ENCODE data around the gene ALDH16A1.

Gene ALDH16A1

DNA sequence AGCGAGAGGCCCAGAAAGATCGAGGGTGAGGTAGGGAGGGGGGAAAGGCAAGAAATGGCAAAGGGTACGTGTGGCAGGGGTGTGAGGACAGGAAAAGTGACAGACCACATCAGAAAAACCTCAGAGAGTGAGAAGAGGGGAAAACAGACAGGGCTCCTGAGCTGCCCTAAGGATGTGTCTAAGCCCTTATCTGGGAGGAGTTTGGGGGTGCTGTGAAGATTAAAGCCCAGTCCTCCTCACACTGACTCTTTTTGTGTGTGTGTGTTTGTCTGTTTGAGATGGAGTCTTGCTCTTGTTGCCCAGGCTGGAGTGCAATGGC, 29.1 kb upstream of the ALDH16A1 start:
- no peak for DNase-seq

- DNase-seq, result no peak
These were observed 27.8 kb upstream of the ALDH16A1 start, which contains the start of gene GFY for GRCh38 chr19:49425178-49425577. TSS of gene GFY (plus strand) at chr19:49425388. CDS start at chr19:49426431, 1,043 bp downstream.

GRCh38 chr19:49425922-49426592, 27.0 kb upstream of the ALDH16A1 start:
- peak; percentile 43 for DNase-seq

- no peak for DNase-seq
These were observed 25.7 kb upstream of the ALDH16A1 start for GRCh38 chr19:49427339-49427738.

DNA sequence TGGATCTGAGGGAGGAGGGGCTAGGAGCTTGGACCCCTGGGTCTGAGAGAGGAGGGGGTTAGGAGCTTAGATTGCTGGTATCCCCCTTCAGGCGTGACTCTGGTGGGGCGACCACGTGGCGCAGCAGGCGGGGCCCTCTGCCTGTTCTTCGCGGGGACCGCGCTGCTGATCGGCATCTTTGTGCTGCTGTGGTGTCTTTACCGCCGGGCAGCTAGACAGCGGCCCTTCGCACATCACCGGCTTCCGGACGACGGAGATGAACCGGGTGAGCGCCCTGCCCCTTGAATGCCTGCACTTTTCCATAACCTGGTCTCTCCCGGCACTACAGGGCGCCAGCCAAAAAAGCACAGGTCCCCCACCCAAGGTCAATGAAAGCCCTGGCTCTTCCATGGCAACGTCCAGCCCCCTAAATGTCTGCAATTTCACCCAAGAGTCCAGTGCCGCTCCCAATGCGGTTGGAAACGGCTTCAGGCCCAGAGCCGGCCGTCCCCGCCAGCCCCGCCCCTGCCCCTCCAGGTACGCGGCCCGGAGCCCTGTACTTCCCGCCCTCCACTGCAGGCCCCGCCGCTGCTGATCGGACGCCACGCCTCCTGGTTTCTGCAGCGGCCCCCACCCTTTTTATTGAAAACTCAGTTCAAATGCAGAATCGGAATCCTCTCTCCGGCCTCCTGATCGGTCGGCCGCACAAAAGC, 25.0 kb upstream of the ALDH16A1 start:
- peak; percentile 37 for DNase-seq

DNA sequence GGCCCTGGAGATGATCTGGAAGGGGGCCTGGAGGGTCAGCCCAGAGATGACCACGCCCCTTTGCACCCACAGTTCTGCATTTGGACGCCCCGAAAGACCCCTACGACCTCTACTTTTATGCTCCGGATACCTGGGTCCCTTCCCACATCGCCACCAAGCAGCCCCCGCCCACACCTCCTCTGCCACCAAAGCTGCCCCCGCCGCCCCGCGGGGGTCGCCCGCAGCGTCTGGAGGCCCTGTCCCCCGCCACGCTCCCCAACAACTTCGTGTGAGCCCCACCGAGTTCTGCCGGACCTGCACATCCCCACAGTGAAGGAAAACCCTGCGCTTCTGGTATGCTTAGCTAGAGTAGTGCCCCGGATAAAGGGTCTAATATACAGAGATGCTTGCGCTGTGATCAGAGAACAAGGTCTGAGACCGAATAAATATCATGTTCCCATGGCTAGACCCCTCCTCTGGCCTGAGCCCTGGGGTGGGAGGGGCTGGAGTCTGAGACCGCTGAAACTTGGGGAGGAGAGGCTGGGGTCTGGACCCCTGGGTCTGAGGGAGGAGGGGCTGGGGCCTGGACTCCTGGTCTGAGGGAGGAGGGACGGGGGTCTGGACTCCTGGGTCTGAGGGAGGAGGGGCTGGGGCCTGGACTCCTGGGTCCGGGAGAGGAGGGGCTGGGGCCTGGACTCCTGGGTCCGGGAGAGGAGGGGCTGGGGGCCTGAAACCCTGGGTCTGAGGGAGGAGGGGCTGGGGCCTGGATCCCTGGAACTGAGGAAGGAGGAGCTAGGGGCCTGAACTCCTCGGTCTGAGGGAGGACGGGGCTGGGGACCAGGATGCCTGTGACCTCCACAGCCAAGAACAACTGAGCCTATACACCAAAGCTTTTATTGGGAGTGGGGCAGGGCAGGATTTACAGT, 24.2 kb upstream of the ALDH16A1 start:
- no peak for DNase-seq

DNA sequence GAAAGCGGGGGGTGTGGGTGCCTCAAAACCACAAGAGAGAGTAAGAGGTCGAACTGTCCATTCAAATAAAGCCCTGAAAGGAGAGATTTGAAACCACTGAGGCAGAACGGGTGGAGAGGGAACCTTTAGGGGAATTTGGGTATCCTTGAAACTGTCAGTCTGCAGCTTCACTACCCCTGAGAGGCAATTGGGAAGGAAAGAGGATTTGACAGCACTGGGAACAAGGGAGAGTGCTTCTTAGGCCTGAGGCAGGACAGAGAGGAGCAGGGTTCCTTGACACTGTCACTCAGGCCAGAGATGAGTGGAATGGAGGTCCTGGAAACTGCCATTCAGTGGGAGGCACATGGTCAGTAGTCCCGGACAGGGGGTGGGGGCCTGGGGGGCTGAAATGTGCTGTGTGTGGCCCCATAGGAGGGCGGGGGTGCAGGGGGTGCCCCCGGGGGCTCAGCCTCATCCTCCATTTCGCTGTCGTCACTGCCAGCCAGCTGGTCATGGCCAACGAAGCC, 22.8 kb upstream of the ALDH16A1 start:
- DNase-seq, result peak; percentile 33

DNA sequence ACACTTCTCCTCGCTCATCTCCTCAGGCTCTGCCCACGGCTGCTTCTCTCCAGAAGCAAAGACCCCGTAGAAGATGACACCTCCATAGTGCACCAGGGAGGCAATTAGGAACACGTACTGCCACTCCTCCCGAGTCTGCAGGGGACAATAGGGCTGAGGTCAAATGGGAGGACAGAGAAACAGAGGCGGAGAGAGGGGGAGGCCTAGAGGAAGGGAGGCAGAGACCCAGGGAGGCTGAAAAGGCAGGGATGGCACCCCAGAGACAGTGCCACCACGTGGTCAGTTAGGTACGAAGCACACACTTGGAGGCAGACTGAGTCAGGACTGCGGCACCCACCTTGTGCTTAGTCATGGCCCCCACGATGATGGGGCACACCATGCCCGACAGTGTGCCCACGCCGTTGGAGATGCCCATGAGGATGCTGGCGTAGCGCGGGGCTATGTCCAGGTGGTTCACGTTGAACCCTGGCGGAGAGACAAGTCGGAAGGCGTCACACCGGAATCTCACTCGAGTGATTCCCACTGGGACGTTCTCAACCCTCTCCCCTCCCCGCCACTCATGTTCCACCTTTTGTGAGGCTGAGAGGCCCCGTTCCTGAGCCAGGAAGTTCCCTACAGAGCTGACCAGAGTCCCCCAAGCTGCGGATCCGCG, 22.2 kb upstream of the ALDH16A1 start:
- DNase-seq, result peak; percentile 10

- no peak for DNase-seq
These were observed 21.7 kb upstream of the ALDH16A1 start for GRCh38 chr19:49431330-49431749.

DNA sequence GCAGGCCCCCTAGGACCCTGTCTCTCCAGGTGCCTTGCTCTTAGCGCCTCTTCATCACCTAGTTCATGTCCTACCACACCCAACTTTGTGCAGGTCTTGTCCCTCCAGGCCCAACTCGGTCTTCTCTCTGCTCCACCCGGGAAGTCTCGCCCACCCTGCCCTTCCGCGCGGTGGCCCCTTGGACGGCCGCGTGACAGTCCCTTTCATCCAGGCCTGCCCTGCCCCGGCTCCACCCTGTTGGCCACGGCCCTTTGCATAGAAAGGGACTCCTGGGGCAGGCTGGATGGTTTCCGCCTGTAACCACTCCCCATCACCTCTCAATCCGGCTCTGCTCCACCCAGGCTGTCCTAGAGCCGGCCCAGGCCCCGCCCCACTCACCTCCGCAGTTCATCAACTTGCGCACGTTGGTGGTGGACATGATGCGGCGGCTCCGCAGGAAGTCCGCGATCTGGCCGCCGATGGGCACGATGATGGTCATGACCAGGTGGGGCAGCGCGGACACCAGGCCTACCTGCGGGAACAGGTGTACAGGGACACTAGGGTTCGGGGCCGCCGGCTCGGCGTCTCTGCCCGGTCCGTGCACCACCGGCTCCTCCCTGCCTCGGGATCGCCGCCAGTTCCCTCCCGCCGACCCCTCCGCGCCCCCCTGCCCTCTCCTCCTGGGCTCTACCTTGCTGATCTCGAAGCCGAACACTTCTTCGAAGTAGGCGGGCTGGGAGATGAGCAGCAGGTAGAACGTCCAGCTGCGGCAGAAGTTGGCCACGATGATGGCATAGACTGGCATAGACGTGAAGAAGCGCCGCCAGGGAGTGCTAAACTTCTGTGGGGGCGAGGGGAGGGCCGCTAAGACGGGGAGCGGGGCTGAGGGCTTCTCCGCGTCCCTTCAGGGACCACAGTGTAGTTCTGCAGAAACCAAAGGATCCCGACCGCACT, 20.6 kb upstream of the ALDH16A1 start:
- no peak for DNase-seq

DNA sequence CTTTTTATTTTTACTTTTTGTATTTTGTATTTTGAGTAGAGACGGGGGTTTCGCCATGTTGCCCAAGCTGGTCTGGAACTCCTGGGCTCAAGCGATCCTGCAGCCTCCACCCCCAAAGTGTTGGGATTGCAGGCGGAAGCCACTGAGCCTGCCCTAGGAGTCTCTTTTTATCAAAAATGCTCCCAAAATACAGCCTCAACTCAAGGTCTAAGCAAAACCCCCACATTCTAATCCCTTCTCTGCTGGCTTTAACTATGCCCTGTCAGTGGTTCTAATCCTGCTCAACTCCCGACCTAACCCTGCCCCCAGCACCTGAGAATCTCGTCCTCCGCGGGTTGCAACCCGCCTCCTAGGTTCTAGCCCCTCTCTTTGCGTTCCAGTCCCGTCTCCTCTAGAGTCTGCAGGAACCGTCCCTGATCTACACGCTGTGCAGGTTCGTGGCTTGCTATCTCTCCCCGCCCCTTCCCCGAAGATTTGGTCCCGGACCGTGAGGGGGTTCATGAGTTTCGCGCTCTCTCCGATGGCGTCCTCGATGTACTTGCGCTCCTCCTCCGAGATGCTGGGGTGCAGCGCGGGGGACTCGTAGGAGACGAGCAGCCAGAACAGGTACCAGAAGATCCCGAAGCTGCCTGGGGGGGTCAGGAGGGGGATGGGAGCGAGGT, 19.7 kb upstream of the ALDH16A1 start:
- no peak for DNase-seq

GRCh38 chr19:49434907-49435583, 18.0 kb upstream of the ALDH16A1 start:
- no peak for DNase-seq

DNA sequence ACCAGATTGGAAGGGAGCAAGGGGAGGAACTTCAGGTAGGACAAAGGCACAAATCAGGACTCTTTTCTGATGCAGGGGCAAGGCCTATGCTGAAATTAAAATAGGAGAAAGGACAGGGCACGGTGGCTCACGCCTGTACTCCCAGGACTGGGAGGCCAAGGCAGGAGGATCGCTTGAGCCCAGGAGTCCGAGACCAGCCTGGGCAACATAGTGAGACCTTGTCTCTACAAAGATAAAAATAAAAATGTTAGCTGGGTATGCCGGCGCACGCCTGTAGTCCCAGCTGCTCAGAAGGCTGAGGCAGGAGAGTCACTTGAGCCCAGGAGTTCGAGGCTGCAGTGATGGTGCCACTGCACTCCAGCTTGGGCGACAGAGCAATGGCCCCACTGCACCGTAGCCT, 17.4 kb upstream of the ALDH16A1 start:
- no peak for DNase-seq

DNA sequence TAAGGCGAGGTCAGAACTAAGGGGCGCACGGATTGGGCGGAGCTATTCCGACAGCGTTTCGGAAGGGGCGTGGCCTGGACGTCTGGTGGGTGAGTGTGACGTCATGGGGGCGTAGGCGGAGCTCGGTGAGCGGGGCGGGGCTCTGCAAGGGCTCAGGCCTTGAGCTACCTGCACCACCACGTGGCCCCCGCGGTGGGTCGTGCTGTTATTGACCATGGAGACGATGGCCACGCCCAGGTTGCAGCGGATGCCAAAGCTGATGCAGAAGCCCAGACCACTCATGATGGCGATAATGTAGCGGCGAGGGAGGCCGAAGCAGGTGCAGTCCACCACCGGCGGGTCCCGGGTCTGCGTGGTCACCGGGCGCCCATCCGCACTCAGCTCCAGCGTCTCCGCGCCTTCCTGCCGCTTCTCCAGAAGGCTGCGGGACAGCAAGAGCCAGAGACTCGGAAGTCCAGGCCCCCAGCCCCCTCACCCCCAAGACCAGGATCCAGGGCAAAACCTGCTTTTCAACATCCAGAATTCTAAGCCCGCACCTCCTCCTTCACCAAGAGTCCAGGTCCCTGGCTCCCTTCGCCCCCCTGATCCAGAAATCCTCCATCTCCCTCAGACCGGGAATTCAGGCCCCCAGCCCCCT, 16.5 kb upstream of the ALDH16A1 start:
- DNase-seq, result peak; percentile 46

DNA sequence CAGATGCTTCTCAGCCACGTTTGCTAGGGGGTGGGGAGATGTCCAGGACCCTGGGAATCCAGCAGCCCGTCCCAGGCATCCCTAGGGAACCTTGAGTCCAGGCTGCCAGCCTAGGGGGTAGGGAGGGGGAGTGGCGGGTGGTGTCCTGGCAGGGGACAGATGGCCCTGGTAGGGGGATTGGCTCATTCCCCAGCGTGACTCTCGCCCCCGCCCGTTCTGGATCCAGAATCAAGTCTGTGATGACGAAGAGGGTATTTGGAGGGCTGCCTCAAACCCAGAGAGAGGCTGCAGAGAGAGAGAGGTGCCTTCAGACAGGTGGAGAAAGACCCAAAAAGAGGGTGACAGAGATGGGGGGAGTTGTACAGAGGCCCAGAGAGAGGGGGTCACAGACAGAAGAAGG, 15.8 kb upstream of the ALDH16A1 start:
- DNase-seq, result no peak

DNA sequence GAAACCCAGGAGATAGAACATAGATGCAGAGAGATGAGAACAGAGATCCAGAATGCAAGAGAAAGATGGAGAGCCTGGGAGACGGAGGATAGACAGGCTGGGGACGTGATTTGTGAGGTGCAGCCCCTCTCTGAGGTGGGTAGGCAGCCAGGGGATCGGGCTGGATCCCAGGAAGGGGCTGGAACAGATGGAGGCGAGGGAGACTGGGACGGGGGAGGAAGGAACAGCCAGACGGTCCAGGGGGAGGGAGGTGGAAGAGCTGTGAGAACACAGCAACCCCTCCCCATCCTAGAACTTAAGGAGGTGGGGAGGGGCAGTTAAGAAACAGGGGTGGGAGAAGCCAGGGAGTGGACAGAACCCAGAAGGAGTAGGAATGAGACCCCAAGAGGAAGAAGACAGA, 14.8 kb upstream of the ALDH16A1 start:
- no peak for DNase-seq

- DNase-seq, result no peak
These were observed 13.2 kb upstream of the ALDH16A1 start for GRCh38 chr19:49439836-49440235.

DNA sequence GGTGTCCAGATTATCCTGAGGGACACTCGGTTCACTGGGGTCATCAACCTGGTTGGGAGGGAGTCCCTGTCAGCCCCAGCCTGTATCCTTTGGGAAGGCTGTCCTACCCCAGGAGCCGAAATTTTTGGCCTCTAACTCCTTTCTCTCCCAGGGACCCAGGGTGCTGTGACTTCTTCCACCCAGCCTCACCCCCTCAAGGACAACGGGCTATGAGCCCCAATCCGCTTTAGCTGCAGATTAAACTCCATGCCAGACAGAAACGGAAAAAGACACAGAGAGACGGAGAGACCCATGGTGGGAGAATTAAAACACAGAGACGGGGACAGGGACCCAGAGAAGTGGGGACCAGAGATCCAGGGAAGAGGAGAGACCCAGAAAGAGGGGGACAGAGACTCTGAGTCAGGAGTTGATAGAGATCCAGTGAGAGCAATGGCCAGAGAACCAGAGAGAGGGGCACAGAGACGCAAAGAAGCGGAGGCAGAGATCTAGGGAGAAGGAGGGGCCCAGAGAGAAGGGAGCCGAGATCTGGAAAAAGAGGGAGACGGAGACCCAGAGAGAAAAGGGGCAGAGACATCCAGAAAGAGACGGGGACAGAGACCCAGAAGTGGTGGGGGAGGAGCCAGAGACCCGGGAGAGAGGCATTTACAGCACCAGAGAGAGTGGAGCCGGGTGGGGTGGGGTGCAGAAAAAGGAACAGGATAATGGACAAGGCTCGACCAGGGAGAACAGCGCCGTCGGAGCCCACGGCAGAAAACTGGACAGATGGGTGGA, 12.4 kb upstream of the ALDH16A1 start:
- DNase-seq, result no peak

DNA sequence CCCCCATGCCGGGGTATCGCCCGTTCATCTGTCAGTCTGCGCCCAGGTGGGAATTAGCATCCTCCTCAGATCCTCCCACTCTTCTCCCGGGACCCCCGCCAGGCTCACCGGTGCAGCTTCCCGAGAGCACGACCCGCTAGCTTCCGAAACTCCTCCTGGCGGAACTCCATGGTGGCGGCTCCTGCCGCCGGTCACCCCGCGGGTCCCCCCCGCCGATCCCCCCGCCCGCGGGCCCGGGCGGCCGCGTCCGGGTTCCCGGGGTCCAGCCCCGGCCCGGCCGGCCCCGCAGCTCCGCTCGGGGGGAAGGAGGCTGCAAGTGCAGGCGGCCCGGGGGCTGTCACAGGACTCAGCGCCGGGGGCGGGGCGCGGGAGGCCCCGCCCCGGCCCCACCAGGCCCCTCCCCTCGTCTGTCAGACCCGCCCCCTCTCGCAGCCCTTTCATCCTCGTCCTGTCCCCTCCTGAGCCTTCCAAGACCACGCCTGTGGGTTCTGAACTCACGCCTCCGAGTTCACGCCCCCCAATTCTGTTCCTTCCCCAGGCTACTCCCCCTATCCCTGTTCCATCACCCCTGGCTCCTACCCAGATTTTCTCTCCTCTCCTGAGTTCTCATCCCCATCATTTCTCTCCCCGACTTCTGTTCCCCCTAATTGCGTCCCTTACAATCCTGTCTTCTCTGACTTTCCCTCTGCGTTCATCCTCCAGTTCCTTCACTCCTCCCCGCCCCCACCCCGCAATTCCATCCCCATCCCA, 11.6 kb upstream of the ALDH16A1 start, which contains the start of gene SLC17A7:
TSS of gene SLC17A7 (minus strand) at position 318 of the 750 bp plus-strand sequence. CDS start at position 170, 148 bp downstream.
- no peak for DNase-seq

All from OCI-M1 (cell line).